HepG2 (cell line): ENCODE results near the gene RGS14. TPM values are rescaled to one million over a fixed set of nuclear protein-coding genes. Genes with fewer than 3 reads are reported as not detected.

Source experiments
- FOXC1 ChIP-seq: sonication (generic); formaldehyde crosslinking; IDR thresholded peaks from 2 replicates; pipeline ENCODE4 v1.8.0; 2022; ENCODE audit warnings: mild to moderate bottlenecking, missing genetic modification reagents, borderline replicate concordance
- MED1 ChIP-seq: sonication (generic); formaldehyde crosslinking; IDR thresholded peaks from 2 replicates; pipeline ENCODE4 v1.4.0; 2020; ENCODE audit warnings: missing genetic modification reagents
- NR3C1 ChIP-seq: sonication (generic); formaldehyde crosslinking; IDR thresholded peaks from 2 replicates; pipeline ENCODE4 v1.4.0; 2020; ENCODE audit warnings: missing genetic modification reagents
- SALL1 ChIP-seq: sonication (generic); formaldehyde crosslinking; IDR thresholded peaks from 2 replicates; pipeline ENCODE4 v1.8.0; 2022; ENCODE audit warnings: mild to moderate bottlenecking, missing genetic modification reagents
- SRF ChIP-seq: IDR thresholded peaks from 2 replicates; pipeline ENCODE4 v1.6.1; 2011; ENCODE audit warnings: mild to moderate bottlenecking, low read depth, low read length, moderate library complexity
- TAF1 ChIP-seq: sonication (generic); formaldehyde crosslinking; IDR thresholded peaks from 2 replicates; pipeline ENCODE4 v1.4.0; 2020; ENCODE audit warnings: missing genetic modification reagents
- ZBTB7A ChIP-seq: sonication (generic); formaldehyde crosslinking; IDR thresholded peaks from 2 replicates; pipeline ENCODE4 v1.8.0; 2022; ENCODE audit warnings: mild to moderate bottlenecking, missing genetic modification reagents
- ZFYVE20 ChIP-seq: sonication (generic); formaldehyde crosslinking; IDR thresholded peaks from 2 replicates; pipeline ENCODE4 v1.8.0; 2023; ENCODE audit warnings: low read depth, mild to moderate bottlenecking, moderate library complexity, missing genetic modification reagents, borderline replicate concordance
- ZNF12 ChIP-seq: sonication (generic); formaldehyde crosslinking; IDR thresholded peaks from 2 replicates; pipeline ENCODE4 v1.5.0; 2020; ENCODE audit warnings: missing genetic modification reagents
- ZNF205 ChIP-seq: IDR thresholded peaks from 2 replicates; pipeline ENCODE4 v1.6.1; 2018; ENCODE audit warnings: missing biosample characterization, missing genetic modification reagents
- ZNF331 ChIP-seq: sonication (generic); formaldehyde crosslinking; IDR thresholded peaks from 2 replicates; pipeline ENCODE4 v1.4.0; 2020; ENCODE audit warnings: missing genetic modification reagents
- ZNF615 ChIP-seq: sonication (generic); formaldehyde crosslinking; IDR thresholded peaks from 2 replicates; pipeline ENCODE4 v1.5.0; 2020; ENCODE audit warnings: mild to moderate bottlenecking, missing genetic modification reagents, borderline replicate concordance
- ZSCAN30 ChIP-seq: sonication (generic); formaldehyde crosslinking; IDR thresholded peaks from 2 replicates; pipeline ENCODE4 v1.5.0; 2020; ENCODE audit warnings: mild to moderate bottlenecking, missing genetic modification reagents
- polyA plus RNA-seq, 8 experiments: library from polyadenylated mRNA; depleted of rRNA in 3 of 8; stranded (reverse) in 7 of 8; unstranded in 1 of 8; fragments of >200 nt; fragmentation: Illumina TruSeq in 4 of 8; extraction: Trizol in 4 of 8; gene quantifications; 2 replicates each; pipeline versions ENCODE4 v1.2.1 to v1.2.3, GENCODE V29; 2011 to 2016; ENCODE audit warnings: low read depth in 4 of 8, missing spikeins in 1 of 8, mixed read lengths in 1 of 8; ENCODE audit not compliant: insufficient read depth in 1 of 8
- total RNA-seq, 5 experiments: library from RNA; depleted of rRNA; stranded (reverse); fragments of >200 nt; fragmentation: Illumina TruSeq; extraction: Trizol; gene quantifications; 2 replicates each; pipeline ENCODE4 v1.2.3, GENCODE V29; 2016; ENCODE audit warnings: low read depth in 1 of 5
- TF ChIP-seq, protein P1 (sequence below): sonication (generic); formaldehyde crosslinking; IDR thresholded peaks from 2 replicates; pipeline ENCODE4 v1.4.0; 2020; ENCODE audit warnings: mild to moderate bottlenecking, missing genetic modification reagents
- TF ChIP-seq, protein P2 (sequence below): sonication (generic); formaldehyde crosslinking; IDR thresholded peaks from 2 replicates; pipeline ENCODE4 v1.8.1; 2023; ENCODE audit warnings: mild to moderate bottlenecking, inconsistent platforms, moderate library complexity, missing genetic modification reagents, borderline replicate concordance
- TF ChIP-seq, protein P3 (sequence below), 2 experiments: sonication (generic) in 1 of 2; formaldehyde crosslinking in 1 of 2; IDR thresholded peaks; 2 replicates each; pipeline versions ENCODE4 v1.4.0 to v1.6.1; 2016 to 2020; ENCODE audit warnings: borderline replicate concordance in 1 of 2, low read depth in 1 of 2, mild to moderate bottlenecking in 1 of 2, missing genetic modification reagents in 1 of 2
- TF ChIP-seq, protein P4 (sequence below): IDR thresholded peaks from 2 replicates; pipeline ENCODE4 v1.6.1; 2012; ENCODE audit warnings: low read length, improper control_type of control experiment

Gene RGS14
- total and polyA plus RNA-seq, 2 of the 13 experiments (the other 11 are each of a cell fraction or from before 2014, with no cell fraction given) = 11.1 to 17.2 TPM

DNA sequence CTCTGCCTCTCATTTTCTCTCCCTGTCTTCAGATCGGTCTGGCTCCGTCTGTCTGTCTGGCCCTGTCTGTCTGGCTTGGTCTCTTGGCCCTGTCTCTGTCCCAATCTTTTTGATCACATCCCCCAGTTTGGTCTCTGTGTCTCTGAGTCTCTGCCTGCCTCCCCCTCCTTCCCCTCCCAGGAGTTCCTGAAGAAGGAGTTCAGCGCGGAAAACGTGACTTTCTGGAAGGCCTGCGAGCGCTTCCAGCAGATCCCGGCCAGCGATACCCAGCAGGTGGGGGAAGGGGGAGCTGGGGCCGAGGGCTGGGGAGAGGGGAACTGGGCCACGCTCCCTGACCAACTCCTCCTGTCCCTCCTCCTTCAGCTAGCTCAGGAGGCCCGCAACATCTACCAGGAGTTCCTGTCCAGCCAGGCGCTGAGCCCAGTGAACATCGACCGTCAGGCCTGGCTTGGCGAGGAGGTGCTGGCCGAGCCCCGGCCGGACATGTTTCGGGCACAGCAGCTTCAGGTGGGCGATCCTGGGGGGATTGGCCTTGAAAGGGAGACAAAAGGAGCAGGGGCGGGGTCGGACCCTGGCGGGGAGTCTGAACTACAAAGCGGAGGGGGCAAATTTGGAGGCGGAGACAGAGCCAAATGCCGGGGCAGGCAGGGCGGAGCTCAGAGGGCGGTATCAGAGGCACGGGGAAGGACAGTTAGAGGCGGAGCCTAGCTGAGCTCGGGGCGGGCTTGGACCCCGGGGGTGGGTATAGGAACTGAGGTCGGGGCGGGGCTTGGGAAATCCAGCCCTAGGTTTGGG is 9.0 kb downstream of the RGS14 start (continued):
- TF ChIP-seq, protein P1, sequence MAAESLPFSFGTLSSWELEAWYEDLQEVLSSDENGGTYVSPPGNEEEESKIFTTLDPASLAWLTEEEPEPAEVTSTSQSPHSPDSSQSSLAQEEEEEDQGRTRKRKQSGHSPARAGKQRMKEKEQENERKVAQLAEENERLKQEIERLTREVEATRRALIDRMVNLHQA = no peak
- TF ChIP-seq TAF1 (CRISPR knock-in tag) = peak; percentile 60; the same call in 1 of the 2 replicates
- no peak for TF ChIP-seq ZFYVE20 (CRISPR knock-in tag)
- no peak for TF ChIP-seq NR3C1 (CRISPR knock-in tag)
- peak; percentile 65 for TF ChIP-seq SALL1 (CRISPR knock-in tag)
- no peak for TF ChIP-seq SRF
- TF ChIP-seq ZSCAN30 (CRISPR knock-in tag) = no peak
- 0 out of 2 replicates have a peak, but pooled peaks have one; percentile 28 for TF ChIP-seq ZNF615
- TF ChIP-seq, protein P2, sequence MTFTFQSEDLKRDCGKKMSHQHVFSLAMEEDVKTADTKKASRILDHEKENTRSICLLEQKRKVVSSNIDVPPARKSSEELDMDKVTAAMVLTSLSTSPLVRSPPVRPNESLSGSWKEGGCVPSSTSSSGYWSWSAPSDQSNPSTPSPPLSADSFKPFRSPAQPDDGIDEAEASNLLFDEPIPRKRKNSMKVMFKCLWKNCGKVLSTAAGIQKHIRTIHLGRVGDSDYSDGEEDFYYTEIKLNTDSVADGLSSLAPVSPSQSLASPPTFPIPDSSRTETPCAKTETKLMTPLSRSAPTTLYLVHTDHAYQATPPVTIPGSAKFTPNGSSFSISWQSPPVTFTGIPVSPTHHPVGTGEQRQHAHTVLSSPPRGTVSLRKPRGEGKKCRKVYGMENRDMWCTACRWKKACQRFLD = no peak
- no peak for TF ChIP-seq FOXC1 (CRISPR knock-in tag)
- TF ChIP-seq, protein P3, sequence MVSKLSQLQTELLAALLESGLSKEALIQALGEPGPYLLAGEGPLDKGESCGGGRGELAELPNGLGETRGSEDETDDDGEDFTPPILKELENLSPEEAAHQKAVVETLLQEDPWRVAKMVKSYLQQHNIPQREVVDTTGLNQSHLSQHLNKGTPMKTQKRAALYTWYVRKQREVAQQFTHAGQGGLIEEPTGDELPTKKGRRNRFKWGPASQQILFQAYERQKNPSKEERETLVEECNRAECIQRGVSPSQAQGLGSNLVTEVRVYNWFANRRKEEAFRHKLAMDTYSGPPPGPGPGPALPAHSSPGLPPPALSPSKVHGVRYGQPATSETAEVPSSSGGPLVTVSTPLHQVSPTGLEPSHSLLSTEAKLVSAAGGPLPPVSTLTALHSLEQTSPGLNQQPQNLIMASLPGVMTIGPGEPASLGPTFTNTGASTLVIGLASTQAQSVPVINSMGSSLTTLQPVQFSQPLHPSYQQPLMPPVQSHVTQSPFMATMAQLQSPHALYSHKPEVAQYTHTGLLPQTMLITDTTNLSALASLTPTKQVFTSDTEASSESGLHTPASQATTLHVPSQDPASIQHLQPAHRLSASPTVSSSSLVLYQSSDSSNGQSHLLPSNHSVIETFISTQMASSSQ (IDR thresholded peaks at IDR 0.05; ENCODE audit: low read depth) = no peak
- TF ChIP-seq, protein P3 (CRISPR knock-in tag; IDR thresholded peaks at IDR 0.05; ENCODE audit: borderline replicate concordance) = 0 out of 2 replicates have a peak, but pooled peaks have one; percentile 31
- TF ChIP-seq ZNF205 (CRISPR knock-in tag) = 0 out of 2 replicates have a peak, but pooled peaks have one; percentile 29
- TF ChIP-seq, protein P4, sequence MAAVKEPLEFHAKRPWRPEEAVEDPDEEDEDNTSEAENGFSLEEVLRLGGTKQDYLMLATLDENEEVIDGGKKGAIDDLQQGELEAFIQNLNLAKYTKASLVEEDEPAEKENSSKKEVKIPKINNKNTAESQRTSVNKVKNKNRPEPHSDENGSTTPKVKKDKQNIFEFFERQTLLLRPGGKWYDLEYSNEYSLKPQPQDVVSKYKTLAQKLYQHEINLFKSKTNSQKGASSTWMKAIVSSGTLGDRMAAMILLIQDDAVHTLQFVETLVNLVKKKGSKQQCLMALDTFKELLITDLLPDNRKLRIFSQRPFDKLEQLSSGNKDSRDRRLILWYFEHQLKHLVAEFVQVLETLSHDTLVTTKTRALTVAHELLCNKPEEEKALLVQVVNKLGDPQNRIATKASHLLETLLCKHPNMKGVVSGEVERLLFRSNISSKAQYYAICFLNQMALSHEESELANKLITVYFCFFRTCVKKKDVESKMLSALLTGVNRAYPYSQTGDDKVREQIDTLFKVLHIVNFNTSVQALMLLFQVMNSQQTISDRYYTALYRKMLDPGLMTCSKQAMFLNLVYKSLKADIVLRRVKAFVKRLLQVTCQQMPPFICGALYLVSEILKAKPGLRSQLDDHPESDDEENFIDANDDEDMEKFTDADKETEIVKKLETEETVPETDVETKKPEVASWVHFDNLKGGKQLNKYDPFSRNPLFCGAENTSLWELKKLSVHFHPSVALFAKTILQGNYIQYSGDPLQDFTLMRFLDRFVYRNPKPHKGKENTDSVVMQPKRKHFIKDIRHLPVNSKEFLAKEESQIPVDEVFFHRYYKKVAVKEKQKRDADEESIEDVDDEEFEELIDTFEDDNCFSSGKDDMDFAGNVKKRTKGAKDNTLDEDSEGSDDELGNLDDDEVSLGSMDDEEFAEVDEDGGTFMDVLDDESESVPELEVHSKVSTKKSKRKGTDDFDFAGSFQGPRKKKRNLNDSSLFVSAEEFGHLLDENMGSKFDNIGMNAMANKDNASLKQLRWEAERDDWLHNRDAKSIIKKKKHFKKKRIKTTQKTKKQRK = no peak
- no peak; the same call in 1 of the 2 replicates for TF ChIP-seq ZNF12 (CRISPR knock-in tag)
- TF ChIP-seq ZBTB7A (CRISPR knock-in tag) = peak; percentile 55; the same call in 1 of the 2 replicates
- no peak for TF ChIP-seq MED1 (CRISPR knock-in tag)
- TF ChIP-seq ZNF331 = peak; percentile 30; the same call in 1 of the 2 replicates
